Rectal smooth muscle tissue (tissue), 1 donor: Measurements from ENCODE around the gene FGF1.
A peak's percentile ranks its signal among the peaks of the same experiment; 100 is the strongest.

Source experiments
- H3K27ac ChIP-seq: one replicate; pipeline ENCODE4 v1.7.0; 2013; ENCODE audit warnings: low read depth, low read length, inconsistent platforms
- H3K27me3 ChIP-seq: one replicate; pipeline ENCODE4 v1.7.0; 2013; ENCODE audit warnings: low read length; ENCODE audit not compliant: control insufficient read depth, insufficient read depth
- H3K36me3 ChIP-seq: one replicate; pipeline ENCODE4 v1.7.0; 2013; ENCODE audit warnings: low read length; ENCODE audit not compliant: control insufficient read depth, insufficient read depth
- H3K4me1 ChIP-seq: one replicate; pipeline ENCODE4 v1.7.0; 2013; ENCODE audit warnings: low read length; ENCODE audit not compliant: control insufficient read depth, insufficient read depth
- H3K4me3 ChIP-seq: one replicate; pipeline ENCODE4 v1.7.0; 2013; ENCODE audit warnings: low read length
- H3K9ac ChIP-seq: one replicate; pipeline ENCODE4 v1.7.0; 2013; ENCODE audit warnings: low read length

FGF1 gene

GRCh38 chr5:142715291-142715690 is 29.4 kb upstream of the FGF1 start:
- Histone ChIP-seq H3K27me3 (peaks cover 3% of the 10 kb centered on the region), H3K36me3 (no peaks in the 10 kb centered on the region), H3K27ac (no peak overlapping the region), H3K4me1 (peaks cover 4% of the 10 kb centered on the region), H3K4me3 (no peak overlapping the region), H3K9ac (no peak overlapping the region)

GRCh38 chr5:142713121-142713706 is 27.3 kb upstream of the FGF1 start:
- Histone ChIP-seq H3K9ac (no peak overlapping the region), H3K27me3 (peaks cover 3% of the 10 kb centered on the region), H3K27ac (peak overlapping the region; percentile 58), H3K4me3 (peak overlapping the region; percentile 68), H3K36me3 (no peaks in the 10 kb centered on the region), H3K4me1 (peaks cover 4% of the 10 kb centered on the region)

GRCh38 chr5:142703153-142703552 is 17.3 kb upstream of the FGF1 start:
- Histone ChIP-seq H3K4me3 (no peak overlapping the region), H3K27ac (no peak overlapping the region), H3K27me3 (no peaks in the 10 kb centered on the region), H3K36me3 (no peaks in the 10 kb centered on the region), H3K9ac (no peak overlapping the region), H3K4me1 (peaks cover 8% of the 10 kb centered on the region)

GRCh38 chr5:142701673-142702311 is 15.9 kb upstream of the FGF1 start:
- Histone ChIP-seq H3K27ac (no peak overlapping the region), H3K36me3 (no peaks in the 10 kb centered on the region), H3K4me1 (peaks cover 19% of the 10 kb centered on the region), H3K27me3 (no peaks in the 10 kb centered on the region), H3K4me3 (no peak overlapping the region), H3K9ac (no peak overlapping the region)

- Histone ChIP-seq H3K36me3 (no peaks in the 10 kb centered on the region), H3K27ac (no peak overlapping the region), H3K4me1 (peaks cover 20% of the 10 kb centered on the region), H3K9ac (no peak overlapping the region), H3K27me3 (no peaks in the 10 kb centered on the region), H3K4me3 (no peak overlapping the region)
Observed at GRCh38 chr5:142700566-142700965, 14.7 kb upstream of the FGF1 start.

GRCh38 chr5:142699184-142699720 is 13.4 kb upstream of the FGF1 start:
- Histone ChIP-seq H3K9ac (no peak overlapping the region), H3K27ac (no peak overlapping the region), H3K27me3 (no peaks in the 10 kb centered on the region), H3K36me3 (no peaks in the 10 kb centered on the region), H3K4me1 (peaks cover 20% of the 10 kb centered on the region), H3K4me3 (no peak overlapping the region)

GRCh38 chr5:142698447-142699183 is 12.7 kb upstream of the FGF1 start:
- Histone ChIP-seq H3K4me3 (no peak overlapping the region), H3K4me1 (peaks cover 20% of the 10 kb centered on the region), H3K36me3 (no peaks in the 10 kb centered on the region), H3K9ac (no peak overlapping the region), H3K27ac (peak overlapping the region; percentile 62), H3K27me3 (no peaks in the 10 kb centered on the region)

- Histone ChIP-seq H3K4me3 (no peak overlapping the region), H3K27ac (peak overlapping the region; percentile 62), H3K27me3 (no peaks in the 10 kb centered on the region), H3K4me1 (peaks cover 20% of the 10 kb centered on the region), H3K36me3 (no peaks in the 10 kb centered on the region), H3K9ac (no peak overlapping the region)
Observed at GRCh38 chr5:142697356-142698255, 11.7 kb upstream of the FGF1 start.

- no peak overlapping the region for H3K27ac ChIP-seq
- H3K36me3 ChIP-seq, result no peaks in the 10 kb centered on the region
- no peak overlapping the region for H3K9ac ChIP-seq
- H3K27me3 ChIP-seq, result no peaks in the 10 kb centered on the region
- H3K4me1 ChIP-seq, result peaks cover 20% of the 10 kb centered on the region
- H3K4me3 ChIP-seq, result no peak overlapping the region
Observed at GRCh38 chr5:142696379-142696778, 10.5 kb upstream of the FGF1 start.

- no peak overlapping the region for H3K27ac ChIP-seq
- H3K4me1 ChIP-seq, result peaks cover 20% of the 10 kb centered on the region
- H3K9ac ChIP-seq, result no peak overlapping the region
- H3K4me3 ChIP-seq, result no peak overlapping the region
- H3K27me3 ChIP-seq, result no peaks in the 10 kb centered on the region
- H3K36me3 ChIP-seq, result no peaks in the 10 kb centered on the region
Observed at GRCh38 chr5:142694092-142694856, 8.4 kb upstream of the FGF1 start.

- H3K36me3 ChIP-seq, result no peaks in the 10 kb centered on the region
- no peaks in the 10 kb centered on the region for H3K27me3 ChIP-seq
- no peak overlapping the region for H3K4me3 ChIP-seq
- peaks cover 5% of the 10 kb centered on the region for H3K4me1 ChIP-seq
- H3K9ac ChIP-seq, result no peak overlapping the region
- no peak overlapping the region for H3K27ac ChIP-seq
Observed at GRCh38 chr5:142692321-142692894, 6.5 kb upstream of the FGF1 start.
